Karpas-422 (cell line): ENCODE data around the gene LAMA3. TPM values are rescaled to one million over a fixed set of nuclear protein-coding genes. Genes with fewer than 3 reads are reported as not detected.

Experiments used
- DNase-seq: peaks from one replicate; pipeline ENCODE4 v3.0.0-alpha.2; 2015
- H2AFZ ChIP-seq: fragments of 200-600 bp; sonication (generic); 2 replicates; pipeline ENCODE4 v1.6.1; 2014; ENCODE audit warnings: antibody characterized with exemption, low read length, mixed read lengths
- H3K27ac ChIP-seq: fragments of 200-600 bp; sonication (generic); 2 replicates; pipeline ENCODE4 v1.5.1; 2014; ENCODE audit warnings: mild to moderate bottlenecking, low read length, moderate library complexity
- H3K27me3 ChIP-seq: fragments of 200-600 bp; sonication (generic); 2 replicates; pipeline ENCODE4 v1.6.1; 2014; ENCODE audit warnings: low read length, mixed read lengths
- H3K36me3 ChIP-seq: fragments of 200-600 bp; sonication (generic); 2 replicates; pipeline ENCODE4 v1.6.1; 2014; ENCODE audit warnings: low read length, mixed read lengths; ENCODE audit not compliant: insufficient read depth
- H3K4me1 ChIP-seq: fragments of 200-600 bp; sonication (generic); 2 replicates; pipeline ENCODE4 v1.6.1; 2014; ENCODE audit warnings: mild to moderate bottlenecking, low read length, mixed read lengths
- H3K4me2 ChIP-seq: fragments of 200-600 bp; sonication (generic); 2 replicates; pipeline ENCODE4 v1.6.1; 2014; ENCODE audit warnings: low read length, low read depth, mild to moderate bottlenecking; ENCODE audit not compliant: poor library complexity, severe bottlenecking
- H3K4me3 ChIP-seq: fragments of 200-600 bp; sonication (generic); 2 replicates; pipeline ENCODE4 v1.5.1; 2014; ENCODE audit warnings: mild to moderate bottlenecking, antibody characterized with exemption, low read length, mixed read lengths
- H3K79me2 ChIP-seq: fragments of 200-600 bp; sonication (generic); 2 replicates; pipeline ENCODE4 v1.6.1; 2014; ENCODE audit warnings: mild to moderate bottlenecking, low read length, mixed read lengths
- H3K9ac ChIP-seq: fragments of 200-600 bp; sonication (generic); 2 replicates; pipeline ENCODE4 v1.6.0; 2014; ENCODE audit warnings: low read length
- H3K9me2 ChIP-seq: fragments of 200-600 bp; sonication (generic), shearing (Covaris generic); replicated peaks from 2 replicates; pipeline ENCODE4 v1.6.0; 2014; ENCODE audit warnings: mild to moderate bottlenecking, low read length, moderate library complexity; ENCODE audit not compliant: insufficient read depth
- H3K9me3 ChIP-seq: fragments of 300-700, 200-600 bp; sonication (generic); 2 replicates; pipeline ENCODE4 v1.6.1; 2014; ENCODE audit warnings: low read length, mixed read lengths
- H4K20me1 ChIP-seq: fragments of 200-600 bp; sonication (generic); 2 replicates; pipeline ENCODE4 v1.6.1; 2014; ENCODE audit warnings: mild to moderate bottlenecking, antibody characterized with exemption, low read length, low read depth; ENCODE audit not compliant: insufficient read depth
- total RNA-seq: library from RNA; depleted of rRNA; stranded (reverse); fragments of >200 nt; shearing (Covaris generic); gene quantifications from 2 replicates; pipeline ENCODE4 v1.2.3, GENCODE V29; 2014; ENCODE audit warnings: low replicate concordance

Gene LAMA3
- total RNA-seq, 1 experiment from 2014 or later, result not detected

- Histone ChIP-seq H3K36me3 (no peaks in the 10 kb centered on the region), H2AFZ (no peak overlapping the region), H3K4me1 (no peaks in the 10 kb centered on the region), H3K27me3 (no peaks in the 10 kb centered on the region), H3K27ac (no peak overlapping the region), H3K9me2 (no peaks in the 10 kb centered on the region), H3K9me3 (no peaks in the 10 kb centered on the region), H3K4me2 (no peak overlapping the region), H4K20me1 (no peaks in the 10 kb centered on the region), H3K9ac (no peak overlapping the region), H3K4me3 (no peak overlapping the region), H3K79me2 (no peaks in the 10 kb centered on the region)
- DNase-seq, result no peak
Measured at GRCh38 chr18:23968638-23969604, 279.7 kb downstream of the LAMA3 start.

DNA sequence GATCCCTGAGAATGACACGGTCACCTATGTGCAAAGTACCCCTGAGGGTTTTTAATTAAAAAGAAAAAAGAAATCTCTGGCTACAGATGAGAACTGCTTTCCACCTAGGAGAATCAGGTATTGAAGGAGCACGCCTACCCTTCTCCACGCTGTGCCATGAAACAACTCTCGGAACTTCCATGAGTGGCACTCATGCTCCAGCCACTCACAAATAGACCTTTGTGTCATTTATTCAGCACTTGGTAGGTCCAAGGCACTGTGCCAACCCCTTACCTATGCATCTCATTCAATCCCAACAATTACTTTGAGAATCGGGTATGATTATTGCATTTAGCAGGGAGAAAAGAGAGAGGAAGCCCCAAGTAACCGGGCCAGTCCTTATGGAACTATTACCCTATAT is 280.4 kb downstream of the LAMA3 start:
- Histone ChIP-seq H3K36me3 (no peaks in the 10 kb centered on the region), H3K4me2 (no peak overlapping the region), H3K27me3 (no peaks in the 10 kb centered on the region), H4K20me1 (no peaks in the 10 kb centered on the region), H2AFZ (no peak overlapping the region), H3K9ac (no peak overlapping the region), H3K4me3 (no peak overlapping the region), H3K4me1 (no peaks in the 10 kb centered on the region), H3K79me2 (no peaks in the 10 kb centered on the region), H3K9me3 (no peaks in the 10 kb centered on the region), H3K27ac (no peak overlapping the region), H3K9me2 (no peaks in the 10 kb centered on the region)
- no peak for DNase-seq

DNA sequence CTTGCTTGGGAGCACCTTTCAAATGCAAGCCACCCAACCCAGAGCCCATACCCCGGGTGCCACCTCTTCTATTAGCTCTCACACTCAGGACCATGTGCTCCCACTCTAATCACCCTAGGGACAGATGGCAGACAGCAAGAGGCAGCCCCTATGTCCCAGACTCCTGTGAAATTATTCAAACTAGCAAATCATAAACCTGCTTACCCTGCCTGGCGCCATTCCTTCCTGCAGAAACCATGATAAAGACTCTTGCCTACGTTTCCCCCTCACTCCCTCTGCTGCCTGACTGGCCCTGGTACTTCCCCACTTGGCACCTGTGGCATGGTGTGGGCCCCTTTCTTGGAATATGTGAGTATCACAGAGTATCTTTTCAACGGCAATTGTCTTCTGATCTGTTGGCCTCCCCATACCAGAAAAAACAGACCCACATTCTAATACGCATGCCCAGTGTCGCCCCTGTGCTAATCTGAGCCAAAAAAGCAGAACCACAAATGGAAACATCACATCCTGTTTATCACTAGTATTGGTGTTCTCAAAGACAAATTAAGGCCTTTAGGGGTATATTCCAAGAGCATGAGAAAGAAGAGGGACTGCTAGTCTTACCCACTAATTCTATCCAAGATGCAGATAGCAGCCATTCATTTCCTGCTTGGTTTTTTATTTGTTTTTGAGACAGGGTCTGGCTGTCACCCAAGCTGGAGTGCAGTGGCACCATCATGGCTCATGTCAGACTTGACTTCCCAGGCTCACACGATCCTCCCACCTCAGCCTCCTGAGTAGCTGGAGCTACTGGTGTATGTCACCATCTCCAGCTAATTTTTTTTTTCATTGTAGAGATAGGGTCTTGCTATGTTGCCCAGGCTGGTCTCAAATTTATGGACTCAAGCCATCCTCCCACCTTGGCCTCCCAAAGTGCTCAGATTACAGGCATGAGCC is 281.2 kb downstream of the LAMA3 start:
- H3K36me3 ChIP-seq, result no peaks in the 10 kb centered on the region
- H3K4me1 ChIP-seq, result no peaks in the 10 kb centered on the region
- no peak overlapping the region for H3K27ac ChIP-seq
- H2AFZ ChIP-seq, result no peak overlapping the region
- H3K9me3 ChIP-seq, result no peaks in the 10 kb centered on the region
- no peaks in the 10 kb centered on the region for H3K9me2 ChIP-seq
- DNase-seq, result no peak
- no peaks in the 10 kb centered on the region for H3K79me2 ChIP-seq
- no peak overlapping the region for H3K4me2 ChIP-seq
- no peak overlapping the region for H3K9ac ChIP-seq
- no peak overlapping the region for H3K4me3 ChIP-seq
- H3K27me3 ChIP-seq, result no peaks in the 10 kb centered on the region
- H4K20me1 ChIP-seq, result no peaks in the 10 kb centered on the region

GRCh38 chr18:23971097-23971440 is 281.8 kb downstream of the LAMA3 start:
- no peak overlapping the region for H3K9ac ChIP-seq
- H3K36me3 ChIP-seq, result no peaks in the 10 kb centered on the region
- no peak overlapping the region for H3K4me3 ChIP-seq
- no peaks in the 10 kb centered on the region for H3K9me2 ChIP-seq
- no peaks in the 10 kb centered on the region for H3K9me3 ChIP-seq
- H3K4me2 ChIP-seq, result no peak overlapping the region
- DNase-seq, result no peak
- no peaks in the 10 kb centered on the region for H3K4me1 ChIP-seq
- H2AFZ ChIP-seq, result no peak overlapping the region
- H3K27ac ChIP-seq, result no peak overlapping the region
- H3K27me3 ChIP-seq, result no peaks in the 10 kb centered on the region
- H3K79me2 ChIP-seq, result no peaks in the 10 kb centered on the region
- H4K20me1 ChIP-seq, result no peaks in the 10 kb centered on the region

- no peaks in the 10 kb centered on the region for H3K36me3 ChIP-seq
- no peak overlapping the region for H3K9ac ChIP-seq
- no peaks in the 10 kb centered on the region for H3K27me3 ChIP-seq
- H3K4me3 ChIP-seq, result no peak overlapping the region
- H3K9me3 ChIP-seq, result no peaks in the 10 kb centered on the region
- no peaks in the 10 kb centered on the region for H3K79me2 ChIP-seq
- H3K4me2 ChIP-seq, result no peak overlapping the region
- H3K9me2 ChIP-seq, result no peaks in the 10 kb centered on the region
- no peak for DNase-seq
- H4K20me1 ChIP-seq, result no peaks in the 10 kb centered on the region
- H3K27ac ChIP-seq, result no peak overlapping the region
- H3K4me1 ChIP-seq, result no peaks in the 10 kb centered on the region
- no peak overlapping the region for H2AFZ ChIP-seq
Measured at GRCh38 chr18:23971666-23972230, 282.5 kb downstream of the LAMA3 start.

- H3K4me3 ChIP-seq, result no peak overlapping the region
- H3K9me3 ChIP-seq, result no peaks in the 10 kb centered on the region
- H3K9me2 ChIP-seq, result no peaks in the 10 kb centered on the region
- H3K79me2 ChIP-seq, result no peaks in the 10 kb centered on the region
- H2AFZ ChIP-seq, result no peak overlapping the region
- H3K4me2 ChIP-seq, result no peak overlapping the region
- no peaks in the 10 kb centered on the region for H3K27me3 ChIP-seq
- no peak for DNase-seq
- H3K27ac ChIP-seq, result no peak overlapping the region
- no peaks in the 10 kb centered on the region for H3K4me1 ChIP-seq
- no peak overlapping the region for H3K9ac ChIP-seq
- H3K36me3 ChIP-seq, result no peaks in the 10 kb centered on the region
- no peaks in the 10 kb centered on the region for H4K20me1 ChIP-seq
Measured at GRCh38 chr18:23972453-23972852, 283.2 kb downstream of the LAMA3 start.

GRCh38 chr18:23977103-23977502 is 287.9 kb downstream of the LAMA3 start:
- Histone ChIP-seq H4K20me1 (no peaks in the 10 kb centered on the region), H3K9me2 (no peaks in the 10 kb centered on the region), H3K4me1 (no peaks in the 10 kb centered on the region), H3K9me3 (no peaks in the 10 kb centered on the region), H3K79me2 (no peaks in the 10 kb centered on the region), H3K27me3 (no peaks in the 10 kb centered on the region), H3K27ac (no peak overlapping the region), H3K4me3 (no peak overlapping the region), H3K9ac (no peak overlapping the region), H3K36me3 (no peaks in the 10 kb centered on the region), H3K4me2 (no peak overlapping the region), H2AFZ (no peak overlapping the region)
- no peak for DNase-seq
